Measurements from ENCODE around the gene POU2F3.
A peak's percentile ranks its signal among the peaks of the same experiment; 100 is the strongest.

Gene POU2F3

DNA sequence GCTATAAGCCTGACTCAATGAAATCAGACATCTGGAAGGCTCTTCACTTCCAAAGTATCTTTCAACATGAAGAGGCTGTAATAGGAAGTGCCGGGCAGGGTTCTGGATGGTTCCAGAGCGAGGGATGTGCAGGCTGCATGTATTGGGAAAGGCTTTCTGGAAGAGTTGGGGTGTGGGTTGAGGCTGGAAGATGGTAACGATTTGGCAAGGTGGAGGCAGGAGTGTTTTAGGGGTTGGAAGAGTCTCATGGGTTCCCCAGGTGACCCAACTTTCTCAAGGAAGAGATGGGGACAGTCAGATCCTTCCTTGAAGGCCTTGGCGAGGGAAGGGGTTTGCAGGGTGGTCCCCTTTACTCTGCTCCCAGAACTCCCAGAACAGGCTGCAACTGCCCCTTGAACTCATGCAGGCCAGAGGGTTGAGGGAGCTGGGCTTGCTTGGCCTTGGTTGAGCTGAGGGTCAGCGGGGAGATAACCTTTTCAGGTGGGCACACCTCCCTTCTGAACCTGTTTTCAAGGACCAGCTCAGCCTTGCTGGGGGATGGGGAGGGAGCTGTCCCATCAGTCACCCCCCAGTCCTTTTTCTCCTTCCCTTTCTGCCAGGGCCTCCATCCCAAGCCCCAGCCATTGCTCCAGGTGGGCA is 9.4 kb upstream of the POU2F3 start:
- no peaks in the 10 kb centered on the region for H3K79me1 ChIP-seq (ENCODE audit: low read length)
- H4K8ac ChIP-seq (ENCODE audit: low read depth, low read length): no peak overlapping the region
- no peak overlapping the region for H2BK5ac ChIP-seq (ENCODE audit: low read length)
- H3K23ac ChIP-seq (ENCODE audit: low read length): no peak overlapping the region
- H3K27ac ChIP-seq (ENCODE audit: low read depth, low read length): no peak overlapping the region
- no peak overlapping the region for H3K9ac ChIP-seq (ENCODE audit: low read length)
- no peaks in the 10 kb centered on the region for H3K36me3 ChIP-seq (ENCODE audit: control insufficient read depth, insufficient read depth, low read length)
- H3K56ac ChIP-seq (ENCODE audit: low read length): no peak overlapping the region
- no peak overlapping the region for H3K4ac ChIP-seq (ENCODE audit: low read depth, low read length)
- H2AK5ac ChIP-seq (ENCODE audit: low read length): no peak overlapping the region
- no peak overlapping the region for H2BK120ac ChIP-seq (ENCODE audit: low read depth, low read length)
- H2BK15ac ChIP-seq (replicated peaks; ENCODE audit: low read depth): no peak overlapping the region
- H3K27me3 ChIP-seq (ENCODE audit: insufficient read depth, low read length, poor library complexity): no peaks in the 10 kb centered on the region
- H4K5ac ChIP-seq (ENCODE audit: low read length): no peak overlapping the region
- no peak overlapping the region for H3K4me3 ChIP-seq (ENCODE audit: low read length)
- H3K4me1 ChIP-seq (ENCODE audit: control insufficient read depth, low read depth, low read length): no peaks in the 10 kb centered on the region
- no CpG with 5 or more reads among the region's 5 CpGs for WGBS (ENCODE audit: extremely low coverage, insufficient coverage, low lambda C conversion rate)
- H3K18ac ChIP-seq (ENCODE audit: low read length): no peak overlapping the region
- no peak overlapping the region for H3K4me2 ChIP-seq (ENCODE audit: low read length)
- no peak for DNase-seq
- no peaks in the 10 kb centered on the region for H3K79me2 ChIP-seq (ENCODE audit: control insufficient read depth, insufficient read depth, low read length)

DNA sequence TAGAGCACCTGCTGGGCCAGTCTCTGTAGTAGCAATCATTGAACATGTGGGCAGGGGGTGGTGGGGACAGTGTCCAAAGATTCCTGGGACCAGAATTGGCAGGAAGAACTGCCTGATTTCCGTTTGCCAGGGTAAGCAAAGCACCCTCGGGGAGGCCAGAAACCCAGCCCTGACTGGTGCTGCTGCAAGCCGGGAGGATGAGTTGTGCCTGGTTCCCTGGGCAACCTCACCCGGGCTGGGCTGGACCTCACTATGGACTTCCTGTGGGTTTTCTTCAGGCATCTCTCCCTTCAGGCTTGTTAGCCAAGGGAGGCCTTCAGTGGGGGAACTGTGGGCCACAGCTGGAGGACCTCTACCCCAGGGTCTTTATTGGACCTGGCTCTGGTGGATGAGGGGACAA is 8.0 kb upstream of the POU2F3 start:
- Histone ChIP-seq H3K27ac (ENCODE audit: low read depth, low read length) (no peak overlapping the region), H2BK120ac (ENCODE audit: low read depth, low read length) (no peak overlapping the region), H3K4ac (ENCODE audit: low read depth, low read length) (no peak overlapping the region), H3K18ac (ENCODE audit: low read length) (no peak overlapping the region), H2BK5ac (ENCODE audit: low read length) (no peak overlapping the region), H3K27me3 (ENCODE audit: insufficient read depth, low read length, poor library complexity) (no peaks in the 10 kb centered on the region), H3K79me2 (ENCODE audit: control insufficient read depth, insufficient read depth, low read length) (no peaks in the 10 kb centered on the region), H3K56ac (ENCODE audit: low read length) (no peak overlapping the region), H4K5ac (ENCODE audit: low read length) (no peak overlapping the region), H3K4me1 (ENCODE audit: control insufficient read depth, low read depth, low read length) (no peaks in the 10 kb centered on the region), H3K79me1 (ENCODE audit: low read length) (no peaks in the 10 kb centered on the region), H3K4me3 (ENCODE audit: low read length) (no peak overlapping the region), H4K8ac (ENCODE audit: low read depth, low read length) (no peak overlapping the region), H3K23ac (ENCODE audit: low read length) (no peak overlapping the region), H3K9ac (ENCODE audit: low read length) (no peak overlapping the region), H2AK5ac (ENCODE audit: low read length) (no peak overlapping the region), H2BK15ac (replicated peaks; ENCODE audit: low read depth) (no peak overlapping the region), H3K4me2 (ENCODE audit: low read length) (no peak overlapping the region), H3K36me3 (ENCODE audit: control insufficient read depth, insufficient read depth, low read length) (no peaks in the 10 kb centered on the region)
- DNase-seq: no peak
- no CpG with 5 or more reads among the region's 4 CpGs for WGBS (ENCODE audit: extremely low coverage, insufficient coverage, low lambda C conversion rate)

DNA sequence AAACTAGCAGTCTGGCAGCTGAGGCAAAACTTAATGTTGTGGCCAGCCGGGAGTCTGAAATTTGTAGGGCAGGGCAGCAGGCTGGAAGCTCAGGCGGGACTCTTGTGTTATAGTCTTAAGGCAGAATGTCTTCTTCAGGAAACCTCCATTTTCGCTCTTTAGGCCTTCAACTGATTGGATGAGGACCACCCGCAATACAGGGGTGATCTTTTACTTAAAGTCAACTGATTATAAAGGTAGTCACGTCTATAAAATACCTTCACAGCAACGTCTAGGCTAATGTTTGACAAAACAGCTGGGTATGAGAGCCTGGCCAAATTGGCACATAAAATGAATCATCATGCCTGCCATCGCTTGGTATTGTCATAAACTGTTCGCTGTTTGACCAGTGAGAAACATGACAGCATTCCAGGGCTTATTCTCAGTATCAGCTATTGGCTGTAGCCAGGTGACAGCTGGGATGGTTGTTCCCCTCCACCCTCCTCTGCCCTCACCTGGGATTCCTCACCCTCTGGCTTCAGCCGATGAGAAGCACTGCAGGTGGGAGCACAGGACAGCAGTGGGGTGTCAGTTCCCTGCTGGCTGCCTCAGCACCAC is 6.6 kb upstream of the POU2F3 start:
- Histone ChIP-seq H3K79me2 (ENCODE audit: control insufficient read depth, insufficient read depth, low read length) (no peaks in the 10 kb centered on the region), H3K27ac (ENCODE audit: low read depth, low read length) (no peak overlapping the region), H2BK15ac (replicated peaks; ENCODE audit: low read depth) (no peak overlapping the region), H2AK5ac (ENCODE audit: low read length) (no peak overlapping the region), H2BK5ac (ENCODE audit: low read length) (no peak overlapping the region), H3K9ac (ENCODE audit: low read length) (no peak overlapping the region), H3K18ac (ENCODE audit: low read length) (no peak overlapping the region), H3K56ac (ENCODE audit: low read length) (no peak overlapping the region), H3K4ac (ENCODE audit: low read depth, low read length) (no peak overlapping the region), H3K4me3 (ENCODE audit: low read length) (no peak overlapping the region), H3K79me1 (ENCODE audit: low read length) (no peaks in the 10 kb centered on the region), H4K8ac (ENCODE audit: low read depth, low read length) (no peak overlapping the region), H4K5ac (ENCODE audit: low read length) (no peak overlapping the region), H2BK120ac (ENCODE audit: low read depth, low read length) (no peak overlapping the region), H3K27me3 (ENCODE audit: insufficient read depth, low read length, poor library complexity) (no peaks in the 10 kb centered on the region), H3K4me2 (ENCODE audit: low read length) (no peak overlapping the region), H3K4me1 (ENCODE audit: control insufficient read depth, low read depth, low read length) (no peaks in the 10 kb centered on the region), H3K36me3 (ENCODE audit: control insufficient read depth, insufficient read depth, low read length) (no peaks in the 10 kb centered on the region), H3K23ac (ENCODE audit: low read length) (no peak overlapping the region)
- no CpG with 5 or more reads among the region's 9 CpGs for WGBS (ENCODE audit: extremely low coverage, insufficient coverage, low lambda C conversion rate)
- DNase-seq: no peak

DNA sequence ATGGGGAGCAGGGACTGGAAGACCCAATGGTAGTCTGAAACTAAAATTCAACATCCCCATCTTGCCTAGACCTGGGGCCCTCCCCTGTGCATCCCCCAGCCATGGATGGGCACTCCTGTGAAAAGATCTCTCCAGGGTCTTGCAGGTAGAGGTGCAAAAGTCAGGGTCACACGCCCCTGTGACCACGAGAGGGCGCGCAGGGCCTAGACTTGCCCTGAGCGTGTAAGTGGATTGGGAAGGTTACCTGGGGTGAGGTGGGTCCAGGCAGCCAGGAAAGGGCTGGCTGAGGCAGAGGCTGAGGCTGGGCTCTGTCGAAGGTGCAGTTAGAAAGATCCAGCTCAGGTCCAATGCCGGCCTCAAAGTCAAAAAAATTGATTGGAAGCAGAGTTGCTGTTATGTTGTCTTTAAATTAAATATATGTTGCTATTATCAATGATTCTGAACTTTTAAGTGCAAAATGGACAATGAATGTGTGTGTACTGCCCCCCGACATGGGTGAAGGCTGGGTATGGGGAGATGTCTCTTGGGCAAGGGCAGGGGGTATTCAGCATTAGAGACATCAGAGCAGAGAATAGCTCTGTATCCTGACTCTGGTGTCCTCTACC is 4.8 kb upstream of the POU2F3 start:
- Histone ChIP-seq H2BK120ac (ENCODE audit: low read depth, low read length) (no peak overlapping the region), H3K4me1 (ENCODE audit: control insufficient read depth, low read depth, low read length) (no peaks in the 10 kb centered on the region), H2BK15ac (replicated peaks; ENCODE audit: low read depth) (no peak overlapping the region), H4K5ac (ENCODE audit: low read length) (no peak overlapping the region), H3K27ac (ENCODE audit: low read depth, low read length) (no peak overlapping the region), H3K36me3 (ENCODE audit: control insufficient read depth, insufficient read depth, low read length) (no peaks in the 10 kb centered on the region), H3K4me2 (ENCODE audit: low read length) (no peak overlapping the region), H4K8ac (ENCODE audit: low read depth, low read length) (no peak overlapping the region), H3K9ac (ENCODE audit: low read length) (no peak overlapping the region), H2BK5ac (ENCODE audit: low read length) (no peak overlapping the region), H3K4me3 (ENCODE audit: low read length) (no peak overlapping the region), H3K27me3 (ENCODE audit: insufficient read depth, low read length, poor library complexity) (no peaks in the 10 kb centered on the region), H3K23ac (ENCODE audit: low read length) (no peak overlapping the region), H3K4ac (ENCODE audit: low read depth, low read length) (no peak overlapping the region), H3K18ac (ENCODE audit: low read length) (no peak overlapping the region), H3K79me2 (ENCODE audit: control insufficient read depth, insufficient read depth, low read length) (no peaks in the 10 kb centered on the region), H3K79me1 (ENCODE audit: low read length) (no peaks in the 10 kb centered on the region), H2AK5ac (ENCODE audit: low read length) (no peak overlapping the region), H3K56ac (ENCODE audit: low read length) (no peak overlapping the region)
- no CpG with 5 or more reads among the region's 8 CpGs for WGBS (ENCODE audit: extremely low coverage, insufficient coverage, low lambda C conversion rate)
- peak; percentile 91 for DNase-seq

GRCh38 chr11:120236169-120237107 is 3.5 kb upstream of the POU2F3 start:
- no peak overlapping the region for H2BK15ac ChIP-seq (replicated peaks; ENCODE audit: low read depth)
- H4K8ac ChIP-seq (ENCODE audit: low read depth, low read length): no peak overlapping the region
- no peaks in the 10 kb centered on the region for H3K36me3 ChIP-seq (ENCODE audit: control insufficient read depth, insufficient read depth, low read length)
- no peaks in the 10 kb centered on the region for H3K4me1 ChIP-seq (ENCODE audit: control insufficient read depth, low read depth, low read length)
- DNase-seq: peak; percentile 97
- WGBS (ENCODE audit: extremely low coverage, insufficient coverage, low lambda C conversion rate): no CpG with 5 or more reads among the region's 5 CpGs
- H2AK5ac ChIP-seq (ENCODE audit: low read length): no peak overlapping the region
- no peak overlapping the region for H3K9ac ChIP-seq (ENCODE audit: low read length)
- H3K79me1 ChIP-seq (ENCODE audit: low read length): no peaks in the 10 kb centered on the region
- no peak overlapping the region for H3K4ac ChIP-seq (ENCODE audit: low read depth, low read length)
- H3K18ac ChIP-seq (ENCODE audit: low read length): no peak overlapping the region
- no peak overlapping the region for H3K4me3 ChIP-seq (ENCODE audit: low read length)
- H3K56ac ChIP-seq (ENCODE audit: low read length): no peak overlapping the region
- no peak overlapping the region for H2BK120ac ChIP-seq (ENCODE audit: low read depth, low read length)
- H3K27ac ChIP-seq (ENCODE audit: low read depth, low read length): no peak overlapping the region
- H3K4me2 ChIP-seq (ENCODE audit: low read length): no peak overlapping the region
- H4K5ac ChIP-seq (ENCODE audit: low read length): no peak overlapping the region
- H3K27me3 ChIP-seq (ENCODE audit: insufficient read depth, low read length, poor library complexity): no peaks in the 10 kb centered on the region
- no peaks in the 10 kb centered on the region for H3K79me2 ChIP-seq (ENCODE audit: control insufficient read depth, insufficient read depth, low read length)
- H2BK5ac ChIP-seq (ENCODE audit: low read length): no peak overlapping the region
- no peak overlapping the region for H3K23ac ChIP-seq (ENCODE audit: low read length)

Measured in mesendoderm (in vitro differentiated cells).